Activated CD8-positive, alpha-beta memory T cell treated with anti-CD3 and anti-CD28 coated beads for 4 hours (primary cell): ENCODE data around the gene FNDC3B.

Source experiments
- DNase-seq, 2 donors: peaks; one replicate each; pipeline ENCODE4 v3.0.0-alpha.2; 2020; ENCODE audit warnings: low read depth in 2 of 2

FNDC3B gene

GRCh38 chr3:172054115-172054764 is 14.9 kb downstream of the FNDC3B start:
- DNase-seq, result no peak

GRCh38 chr3:172056416-172056815 is 17.0 kb downstream of the FNDC3B start:
- no peak for DNase-seq

DNA sequence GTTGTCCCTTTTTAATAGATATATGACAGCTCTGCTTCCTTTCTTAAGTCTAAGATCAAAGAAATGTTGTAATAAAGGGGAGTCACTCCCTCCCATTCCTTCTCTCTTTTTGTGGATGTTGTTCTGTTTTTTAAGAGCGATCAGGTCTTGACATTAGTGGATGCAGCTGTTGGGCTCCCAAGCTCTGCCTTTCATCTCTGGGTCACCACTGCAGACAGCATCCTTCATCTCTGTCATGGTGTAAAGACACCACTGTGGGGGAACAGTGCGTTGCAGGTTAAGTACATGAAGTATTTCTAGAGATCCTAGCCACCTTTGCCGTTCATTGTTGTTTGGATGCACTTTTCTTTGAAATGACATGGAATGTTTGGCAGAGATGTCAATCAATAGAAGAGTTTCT is 17.7 kb downstream of the FNDC3B start:
- DNase-seq, result no peak

DNA sequence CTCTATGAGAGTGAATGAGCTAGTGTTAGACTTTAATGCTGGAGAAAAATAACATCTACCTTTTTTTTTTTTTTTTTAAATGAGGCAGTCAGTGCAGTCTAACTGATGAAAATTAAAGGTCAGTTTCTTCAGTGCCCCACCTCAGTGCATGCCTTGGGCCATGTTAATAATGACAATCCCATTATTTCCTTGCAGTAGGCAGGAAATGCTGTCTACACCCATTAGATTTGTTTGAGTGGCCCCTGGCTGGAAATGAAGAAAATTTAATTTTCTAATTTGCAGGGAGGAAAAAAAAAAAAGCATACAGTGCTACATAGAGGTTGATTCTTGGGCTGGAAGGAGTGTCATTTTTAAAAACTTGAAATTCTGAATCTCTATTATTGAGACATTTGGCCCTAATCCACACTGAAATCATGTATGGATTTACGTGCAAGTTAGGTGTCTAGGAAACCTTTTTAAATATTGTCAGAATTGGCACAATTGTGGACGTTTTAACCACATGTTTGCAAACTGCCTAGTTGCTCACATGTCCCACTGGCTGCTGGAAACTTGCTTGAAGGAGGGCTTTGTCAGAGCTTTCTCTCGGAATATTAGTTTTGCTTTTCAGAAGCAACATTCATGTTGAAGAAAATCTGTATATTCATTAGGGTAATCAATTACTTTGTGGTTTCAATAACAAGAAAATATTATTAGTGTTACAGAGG is 18.4 kb downstream of the FNDC3B start:
- no peak for DNase-seq

DNA sequence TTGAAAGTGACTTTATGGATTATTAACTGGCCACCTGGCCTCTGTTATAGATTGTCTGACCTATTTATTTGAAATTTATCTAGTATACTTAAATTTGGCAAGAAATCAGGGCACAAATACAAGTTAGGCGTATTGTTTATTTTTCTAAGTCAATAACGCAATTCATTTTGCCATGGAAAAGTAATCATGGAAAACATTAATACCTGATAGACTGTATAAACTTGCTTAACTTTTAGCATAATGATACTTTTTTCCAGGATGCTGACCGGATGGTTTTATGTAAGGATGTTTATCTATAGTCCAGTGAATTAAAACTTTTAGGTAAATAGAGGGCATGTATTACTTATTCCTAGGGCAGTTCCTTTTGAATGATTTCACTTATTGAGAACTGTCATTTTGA is 20.2 kb downstream of the FNDC3B start:
- DNase-seq, result no peak

DNA sequence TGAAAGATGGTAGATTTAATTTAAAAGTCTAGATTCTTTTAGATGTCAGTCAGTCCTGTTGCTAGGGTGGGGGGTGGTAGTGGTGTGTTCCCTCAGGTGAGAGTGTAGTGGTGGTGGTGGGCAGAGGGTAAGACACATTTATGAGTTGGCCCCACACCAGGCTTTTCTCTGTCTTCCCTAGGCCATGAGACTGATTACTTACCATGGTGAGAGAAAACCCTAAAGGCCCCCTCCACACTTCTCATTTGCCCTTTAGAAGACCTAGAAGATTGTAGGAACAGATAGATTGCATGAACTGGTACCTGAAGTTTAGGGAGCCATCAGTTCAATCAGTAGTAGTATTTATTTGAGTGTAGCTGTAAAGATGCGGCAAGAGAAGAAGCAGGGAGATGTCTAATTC is 20.9 kb downstream of the FNDC3B start:
- no peak for DNase-seq

- no peak for DNase-seq
Measured at GRCh38 chr3:172061724-172062184, 22.4 kb downstream of the FNDC3B start.

DNA sequence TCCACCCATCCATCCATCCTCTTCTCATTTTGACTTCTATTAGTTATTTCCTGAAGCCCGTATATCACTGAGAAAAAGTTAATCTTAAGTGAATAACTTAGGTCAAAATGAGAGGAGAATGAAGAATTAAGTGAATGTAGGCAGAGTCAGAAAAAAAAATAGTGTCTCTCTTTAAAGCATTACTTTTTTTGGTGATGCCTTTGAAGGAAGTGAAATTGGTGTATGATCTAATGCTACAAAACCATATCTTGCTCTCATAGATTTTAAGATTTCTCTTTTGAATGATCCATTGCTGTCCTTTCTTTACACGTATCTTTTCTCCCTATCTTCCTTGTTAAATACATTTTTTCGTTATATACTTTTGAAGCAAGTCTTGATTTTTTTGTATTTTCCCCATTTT is 23.4 kb downstream of the FNDC3B start:
- no peak for DNase-seq

DNA sequence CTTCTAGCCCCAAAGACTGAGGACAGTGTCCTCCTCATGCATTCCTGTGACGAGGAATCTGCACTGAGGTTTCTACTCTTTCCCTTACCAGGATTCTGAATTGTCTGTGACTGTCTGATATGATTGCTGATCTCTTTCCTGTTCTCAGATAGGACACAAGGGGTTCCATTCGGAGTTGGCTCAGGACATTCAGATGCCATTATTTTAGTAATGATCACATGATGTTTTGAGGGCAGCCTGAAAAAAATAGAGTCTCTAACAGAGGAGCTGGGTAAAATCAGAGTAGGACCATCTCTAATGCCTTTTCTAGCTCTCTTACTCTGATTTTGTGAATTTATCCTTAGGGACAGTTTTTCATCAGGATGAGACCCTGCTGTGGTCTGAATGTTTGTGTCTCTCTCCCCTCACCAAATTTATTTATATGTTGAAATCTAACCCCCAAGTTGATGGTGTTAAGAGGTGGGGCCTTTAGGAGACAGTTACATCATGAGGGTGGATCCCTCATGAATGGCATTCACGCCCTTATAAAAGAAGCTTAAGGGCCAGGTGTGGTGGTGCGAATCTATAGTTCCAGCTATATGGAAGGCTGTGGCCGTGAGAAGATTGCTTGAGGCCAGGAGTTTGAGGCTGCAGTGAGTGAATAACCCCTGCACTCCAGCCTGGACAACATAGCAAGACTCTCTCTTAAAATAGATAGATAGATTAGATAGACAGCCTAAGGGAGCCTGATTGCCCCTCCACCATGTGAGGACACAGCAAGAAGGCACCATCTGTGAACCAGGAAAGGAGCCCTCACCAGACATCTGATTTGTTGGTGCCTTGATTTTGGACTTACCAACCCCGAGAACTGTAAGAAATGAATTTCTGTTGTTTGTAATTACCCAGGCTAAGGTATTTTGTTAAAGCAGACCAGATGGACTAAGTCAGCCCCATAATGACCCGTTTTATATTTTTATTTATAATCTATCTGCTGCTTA is 24.4 kb downstream of the FNDC3B start:
- no peak for DNase-seq

GRCh38 chr3:172065527-172065926 is 26.1 kb downstream of the FNDC3B start:
- DNase-seq, result no peak

DNA sequence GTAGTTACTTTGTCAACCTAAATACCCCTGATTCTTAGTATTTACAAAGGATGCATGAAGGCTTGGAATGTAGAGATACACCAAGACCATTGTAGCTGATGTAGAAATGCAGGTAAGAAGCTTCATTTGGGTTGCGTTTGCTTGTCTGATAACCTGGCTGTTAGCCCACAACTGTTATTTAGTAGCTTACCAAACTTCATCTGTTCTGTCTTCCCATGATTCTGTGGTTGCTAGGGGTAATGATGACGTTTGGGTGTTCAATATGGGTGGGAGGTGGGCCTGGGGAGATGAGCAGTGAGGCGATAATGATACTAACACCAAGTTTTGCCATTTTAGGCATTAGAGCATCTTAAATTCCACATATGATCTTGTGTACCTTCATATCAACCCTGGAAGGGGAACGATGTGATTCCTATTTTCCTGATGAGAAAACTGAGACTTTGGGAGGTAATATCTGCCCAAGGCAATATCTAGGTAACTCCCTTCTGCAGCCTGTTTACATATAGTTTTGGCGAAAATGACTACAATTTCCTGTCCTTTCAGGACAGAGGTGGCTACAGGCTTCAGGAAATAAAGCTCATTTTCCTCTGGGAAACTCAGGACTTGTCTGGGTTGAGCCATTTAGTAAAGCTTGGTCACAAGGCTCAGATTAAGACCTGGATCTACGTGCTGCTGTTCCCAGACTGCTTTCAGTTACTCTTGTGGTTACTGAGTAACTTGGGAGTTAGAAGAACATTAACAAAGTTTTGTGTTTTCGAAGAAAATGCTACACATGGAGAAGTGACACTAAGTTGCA is 26.8 kb downstream of the FNDC3B start:
- DNase-seq, result no peak

DNA sequence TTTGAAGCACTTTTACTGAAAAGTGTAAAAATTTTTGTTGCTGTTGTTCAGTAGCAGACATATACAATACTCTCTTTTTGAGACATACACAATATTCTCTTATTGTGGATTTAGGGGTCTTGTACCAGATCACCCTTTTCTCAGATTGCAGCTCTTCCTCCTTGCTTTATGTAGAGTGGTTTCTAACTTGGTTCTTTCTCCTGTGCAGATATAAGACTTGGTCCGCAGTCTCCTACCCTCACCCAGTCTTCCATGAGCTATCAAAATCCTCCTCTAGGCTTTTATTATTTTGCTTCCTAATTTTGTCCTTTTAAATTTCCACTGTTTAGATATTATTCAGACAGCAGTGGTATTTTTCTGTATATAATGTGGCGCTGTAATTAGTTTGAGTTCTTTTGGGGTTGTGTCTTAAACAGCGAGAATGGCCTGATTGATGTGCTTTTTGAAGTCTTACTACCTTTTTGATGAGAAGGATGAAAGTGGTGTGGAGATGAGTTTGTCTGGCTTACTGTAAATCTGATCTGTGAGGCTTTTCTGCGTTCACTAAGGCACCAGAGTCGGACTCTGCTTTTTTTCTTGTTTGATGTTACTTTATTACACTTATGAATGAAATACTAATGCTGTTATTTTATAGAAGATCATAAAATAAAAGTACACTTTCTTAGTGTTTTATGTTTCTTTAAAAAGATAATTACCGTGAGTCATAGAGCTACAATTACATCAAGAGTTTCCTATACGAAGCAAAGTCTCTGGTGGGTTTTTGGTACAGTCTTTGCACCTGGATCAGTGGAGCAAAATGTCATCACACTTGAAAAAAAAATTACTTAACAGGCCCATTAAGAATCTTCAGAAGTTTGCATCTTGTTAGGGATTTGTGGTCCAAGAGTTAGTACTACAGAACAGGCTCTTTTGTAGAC is 27.8 kb downstream of the FNDC3B start:
- DNase-seq, result no peak

GRCh38 chr3:172067837-172068440 is 28.6 kb downstream of the FNDC3B start:
- no peak for DNase-seq

GRCh38 chr3:172068977-172069376 is 29.6 kb downstream of the FNDC3B start:
- DNase-seq, result no peak

- no peak for DNase-seq
Measured at GRCh38 chr3:172069478-172069877, 30.1 kb downstream of the FNDC3B start.

GRCh38 chr3:172070269-172070668 is 30.9 kb downstream of the FNDC3B start:
- DNase-seq, result no peak

- DNase-seq, result no peak
Measured at GRCh38 chr3:172070802-172071201, 31.4 kb downstream of the FNDC3B start.

- DNase-seq, result no peak
Measured at GRCh38 chr3:172071780-172072330, 32.5 kb downstream of the FNDC3B start.

GRCh38 chr3:172072543-172072942 is 33.2 kb downstream of the FNDC3B start:
- no peak for DNase-seq
